K562 (cell line): ENCODE results near the gene ODF2. TPM values are rescaled to one million over a fixed set of nuclear protein-coding genes. Genes with fewer than 3 reads are reported as not detected.

Experiments used
- BHLHE40 ChIP-seq: IDR thresholded peaks from 2 replicates; pipeline ENCODE4 v1.6.1; 2011; ENCODE audit warnings: low read length, improper control_type of control experiment
- BRF2 ChIP-seq: IDR thresholded peaks from 3 replicates; pipeline ENCODE4 v1.6.1; 2011; ENCODE audit warnings: borderline replicate concordance, mild to moderate bottlenecking; ENCODE audit not compliant: insufficient read length, insufficient read depth
- MGA ChIP-seq: fragments of 450-650 bp; IDR thresholded peaks from 2 replicates; pipeline ENCODE4 v1.6.1; 2016; ENCODE audit warnings: mild to moderate bottlenecking, moderate library complexity
- TOE1 ChIP-seq, 2 experiments: fragments of 450-650 bp in 1 of 2; sonication (generic) in 1 of 2; formaldehyde crosslinking in 1 of 2; IDR thresholded peaks; 2 replicates each; pipeline versions ENCODE4 v1.7.1 to v1.8.0; 2016 to 2022; ENCODE audit warnings: borderline replicate concordance in 2 of 2, mild to moderate bottlenecking in 2 of 2, antibody characterized with exemption in 1 of 2, inconsistent platforms in 1 of 2, low read depth in 1 of 2, missing genetic modification reagents in 1 of 2, moderate library complexity in 1 of 2
- polyA plus RNA-seq, 8 experiments: library from polyadenylated mRNA; depleted of rRNA in 4 of 8; stranded (reverse) in 5 of 8; unstranded in 3 of 8; fragments of >200 nt; fragmentation: Nextera tagmentation in 2 of 8; fragmentation: Illumina TruSeq in 1 of 8; extraction: Ambion mirVana in 2 of 8; extraction: Trizol in 1 of 8; gene quantifications; 2 replicates each; pipeline versions ENCODE4 v1.2.1 to v1.2.3, GENCODE V29; 2011 to 2014; ENCODE audit warnings: inconsistent platforms in 1 of 8, missing spikeins in 1 of 8
- total RNA-seq, 7 experiments: library from RNA; depleted of rRNA in 6 of 7; stranded (reverse); fragments of >200 nt in 6 of 7; fragmentation: Illumina TruSeq in 2 of 7; extraction: Trizol in 2 of 7; gene quantifications; 2 replicates each; pipeline versions ENCODE4 v1.2.1 to v1.2.3, GENCODE V29; 2011 to 2021; ENCODE audit warnings: low replicate concordance in 1 of 7

Gene ODF2
- total and polyA plus RNA-seq, 9 of the 15 experiments (the other 6 are each of a cell fraction or from before 2014, with no cell fraction given), result 16.5 to 83.2 (median 69.7) TPM

GRCh38 chr9:128439273-128439672, 16.5 kb upstream of the ODF2 start (continued):
- TF ChIP-seq MGA, result no peak
- no peak for TF ChIP-seq BHLHE40
- no peak for TF ChIP-seq TOE1 (IDR thresholded peaks at IDR 0.05; ENCODE audit: borderline replicate concordance)
- TF ChIP-seq TOE1 (CRISPR knock-in tag; IDR thresholded peaks at IDR 0.05; ENCODE audit: borderline replicate concordance, low read depth), result no peak
- TF ChIP-seq BRF2, result no peak
